Neural cell (in vitro differentiated cells): Measurements from ENCODE around the gene AMOTL2. TPM values are rescaled to one million over a fixed set of nuclear protein-coding genes. Genes with fewer than 3 reads are reported as not detected.

Experiments
- H2AFZ ChIP-seq: fragments of 200-600, 300-800 bp; sonication (generic), shearing (Covaris generic); 2 replicates; pipeline ENCODE4 v1.6.0; 2014; ENCODE audit warnings: low read depth, mild to moderate bottlenecking, antibody characterized with exemption, low read length, moderate library complexity
- H3F3A ChIP-seq: fragments of 200-600 bp; shearing (Covaris generic); 2 replicates; pipeline ENCODE4 v1.6.1; 2016; ENCODE audit warnings: mild to moderate bottlenecking, moderate library complexity, mixed read lengths, antibody characterized with exemption, low read length; ENCODE audit not compliant: insufficient read depth, poor library complexity, severe bottlenecking
- H3K27ac ChIP-seq: fragments of 200-600, 300-800 bp; sonication (generic), shearing (Covaris generic); 2 replicates; pipeline ENCODE4 v1.5.1; 2014; ENCODE audit warnings: mild to moderate bottlenecking, low read length, moderate library complexity
- H3K27me3 ChIP-seq: fragments of 300-800, 200-600 bp; sonication (generic), shearing (Covaris generic); 2 replicates; pipeline ENCODE4 v1.6.0; 2014; ENCODE audit warnings: mild to moderate bottlenecking, low read depth, low read length, moderate library complexity; ENCODE audit not compliant: insufficient read depth
- H3K36me3 ChIP-seq: fragments of 300-800, 200-600 bp; sonication (generic), shearing (Covaris generic); 2 replicates; pipeline ENCODE4 v1.5.1; 2014; ENCODE audit warnings: mild to moderate bottlenecking, antibody characterized with exemption, low read length, moderate library complexity; ENCODE audit not compliant: insufficient read depth
- H3K4me2 ChIP-seq: fragments of 300-800, 200-600 bp; sonication (generic), shearing (Covaris generic); 2 replicates; pipeline ENCODE4 v1.6.0; 2014; ENCODE audit warnings: mild to moderate bottlenecking, low read length
- H3K4me3 ChIP-seq: fragments of 300-800, 200-600 bp; sonication (generic), shearing (Covaris generic); 2 replicates; pipeline ENCODE4 v1.5.1; 2014; ENCODE audit warnings: mild to moderate bottlenecking, low read length, moderate library complexity
- H3K79me2 ChIP-seq: fragments of 200-600 bp; shearing (Covaris generic); replicated peaks from 2 replicates; pipeline ENCODE4 v1.6.0; 2014; ENCODE audit warnings: mild to moderate bottlenecking, low read length, moderate library complexity; ENCODE audit not compliant: insufficient read depth
- H3K9ac ChIP-seq: fragments of 300-800, 200-600 bp; sonication (generic), shearing (Covaris generic); 2 replicates; pipeline ENCODE4 v1.6.1; 2016; ENCODE audit warnings: mild to moderate bottlenecking, low read length, mixed read lengths
- H3K9me2 ChIP-seq: fragments of 200-600 bp; shearing (Covaris generic); 2 replicates; pipeline ENCODE4 v1.6.1; 2016; ENCODE audit warnings: mild to moderate bottlenecking, low read length, mixed read lengths; ENCODE audit not compliant: insufficient read depth
- H3K9me3 ChIP-seq: fragments of 200-600, 300-800 bp; sonication (generic), shearing (Covaris generic); 2 replicates; pipeline ENCODE4 v1.6.1; 2016; ENCODE audit warnings: mild to moderate bottlenecking, mixed run types, low read length, moderate library complexity, mixed read lengths
- H4K20me1 ChIP-seq: fragments of 200-600 bp; shearing (Covaris generic); 2 replicates; pipeline ENCODE4 v1.6.1; 2016; ENCODE audit warnings: mild to moderate bottlenecking, mixed run types; ENCODE audit not compliant: insufficient read depth
- CTCF ChIP-seq: fragments of 450-650 bp; IDR thresholded peaks from 2 replicates; pipeline ENCODE4 v1.5.1; 2014; ENCODE audit warnings: antibody characterized with exemption, mild to moderate bottlenecking, moderate library complexity; ENCODE audit not compliant: poor library complexity, severe bottlenecking
- EP300 ChIP-seq: fragments of 450-650 bp; conservative IDR thresholded peaks from 2 replicates; pipeline ENCODE4 v1.6.1; 2014; ENCODE audit warnings: antibody characterized with exemption, mild to moderate bottlenecking, moderate library complexity; ENCODE audit not compliant: poor library complexity, severe bottlenecking
- EZH2 ChIP-seq: fragments of 200-600, 300-800 bp; shearing (Covaris generic), sonication (generic); IDR thresholded peaks from 2 replicates; pipeline ENCODE4 v1.6.1; 2014; ENCODE audit warnings: antibody characterized with exemption, low read length, borderline replicate concordance, mild to moderate bottlenecking; ENCODE audit not compliant: insufficient read depth, poor library complexity, severe bottlenecking
- POLR2AphosphoS5 ChIP-seq: IDR thresholded peaks from 2 replicates; pipeline ENCODE4 v1.6.1; 2012
- RAD21 ChIP-seq: fragments of 450-650 bp; conservative IDR thresholded peaks from 2 replicates; pipeline ENCODE4 v1.6.1; 2014; ENCODE audit warnings: antibody characterized with exemption, mild to moderate bottlenecking, moderate library complexity
- REST ChIP-seq: IDR thresholded peaks from 2 replicates; pipeline ENCODE4 v1.6.1; 2012; ENCODE audit warnings: borderline replicate concordance
- SMC3 ChIP-seq: fragments of 450-650 bp; conservative IDR thresholded peaks from 2 replicates; pipeline ENCODE4 v1.6.1; 2014; ENCODE audit warnings: antibody characterized with exemption, mild to moderate bottlenecking, moderate library complexity; ENCODE audit not compliant: poor library complexity
- TAF1 ChIP-seq: IDR thresholded peaks from 2 replicates; pipeline ENCODE4 v1.6.1; 2012; ENCODE audit warnings: low read depth
- polyA plus RNA-seq: library from polyadenylated mRNA; depleted of rRNA; stranded (reverse); fragments of >200 nt; gene quantifications from 2 replicates; pipeline ENCODE4 v1.2.3, GENCODE V29; 2014

Gene AMOTL2
- polyA plus RNA-seq, 1 donor from 2014 or later = 30.1 TPM

- Histone ChIP-seq H4K20me1 (no peaks in the 10 kb centered on the region), H3K4me3 (no peak overlapping the region), H3K36me3 (no peaks in the 10 kb centered on the region), H3K27me3 (no peaks in the 10 kb centered on the region), H2AFZ (no peak overlapping the region), H3K9me3 (no peaks in the 10 kb centered on the region), H3K79me2 (peaks cover under 1% of the 10 kb centered on the region), H3K27ac (no peak overlapping the region), H3K9me2 (no peaks in the 10 kb centered on the region), H3K9ac (no peak overlapping the region), H3F3A (no peaks in the 10 kb centered on the region), H3K4me2 (no peak overlapping the region)
- TF ChIP-seq POLR2AphosphoS5 (no peak), REST (no peak), EZH2 (no peak), RAD21 (no peak), SMC3 (no peak), CTCF (no peak), TAF1 (no peak)
Observed at GRCh38 chr3:134378384-134378783, 4.1 kb upstream of the AMOTL2 start.

DNA sequence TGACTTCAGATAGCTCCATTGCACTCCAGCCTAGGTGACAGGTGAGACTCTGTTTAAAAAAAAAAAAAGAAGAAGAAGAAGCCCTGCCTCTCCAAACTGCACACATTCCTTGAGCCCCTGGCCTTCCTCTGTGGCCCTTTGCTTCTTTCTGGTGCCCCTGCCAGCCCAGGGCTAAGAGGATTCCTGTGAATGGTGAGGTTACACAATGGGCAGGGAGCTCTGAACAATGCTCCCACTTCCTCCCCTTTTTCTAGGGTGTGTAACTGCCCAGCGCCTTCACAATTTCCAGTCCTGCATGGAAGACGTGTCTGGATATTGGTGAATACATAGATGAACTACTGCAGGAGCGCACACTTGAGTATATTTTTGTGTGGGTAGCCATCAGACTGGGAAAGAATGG is 3.6 kb upstream of the AMOTL2 start:
- TF ChIP-seq SMC3 (no peak), POLR2AphosphoS5 (no peak), CTCF (no peak), REST (no peak), EP300 (no peak), EZH2 (no peak), TAF1 (no peak)
- no peak overlapping the region for H3K27ac ChIP-seq
- H4K20me1 ChIP-seq = no peaks in the 10 kb centered on the region
- no peaks in the 10 kb centered on the region for H3K36me3 ChIP-seq
- H3K79me2 ChIP-seq = peaks cover 5% of the 10 kb centered on the region
- H3K27me3 ChIP-seq = no peaks in the 10 kb centered on the region
- H3F3A ChIP-seq = no peaks in the 10 kb centered on the region
- no peaks in the 10 kb centered on the region for H3K9me2 ChIP-seq
- no peak overlapping the region for H3K4me3 ChIP-seq
- no peak overlapping the region for H3K4me2 ChIP-seq
- no peak overlapping the region for H2AFZ ChIP-seq
- H3K9me3 ChIP-seq = no peaks in the 10 kb centered on the region
- H3K9ac ChIP-seq = no peak overlapping the region
